ENCODE results near the gene TP53BP1. TPM values are rescaled to one million over a fixed set of nuclear protein-coding genes. Genes with fewer than 3 reads are reported as not detected.
A peak's percentile ranks its signal among the peaks of the same experiment; 100 is the strongest.
"Not testable (repeated sequence)": the region's sequence is repeated elsewhere in the genome, so short reads cannot be mapped to it uniquely, and the experiment has no call there.

Gene TP53BP1
- total RNA-seq, 1 experiment from 2014 or later, result 32.4 TPM

DNA sequence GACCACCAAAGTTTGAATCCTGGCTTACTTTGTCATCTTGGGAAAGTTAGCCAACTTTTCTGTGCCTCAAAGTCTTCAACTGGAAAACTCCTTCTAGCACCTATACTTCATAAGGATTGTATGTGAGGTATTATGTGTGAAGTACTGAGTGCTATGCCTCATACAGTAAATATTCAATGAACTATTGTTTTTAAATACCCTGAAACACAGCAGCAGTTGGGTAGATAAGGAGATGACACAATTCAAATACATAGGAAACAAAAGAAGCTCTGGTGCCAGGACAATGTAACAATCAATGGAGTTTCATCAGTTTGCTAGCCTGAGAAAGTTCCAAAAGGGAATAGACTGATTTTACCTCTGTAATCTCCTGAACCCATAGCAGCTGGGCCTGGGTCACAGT, 78.8 kb downstream of the TP53BP1 start:
- no peak for DNase-seq (ENCODE audit: low spot score)

GRCh38 chr15:43412096-43412495, 80.9 kb downstream of the TP53BP1 start:
- no peak for DNase-seq (ENCODE audit: low spot score)

DNA sequence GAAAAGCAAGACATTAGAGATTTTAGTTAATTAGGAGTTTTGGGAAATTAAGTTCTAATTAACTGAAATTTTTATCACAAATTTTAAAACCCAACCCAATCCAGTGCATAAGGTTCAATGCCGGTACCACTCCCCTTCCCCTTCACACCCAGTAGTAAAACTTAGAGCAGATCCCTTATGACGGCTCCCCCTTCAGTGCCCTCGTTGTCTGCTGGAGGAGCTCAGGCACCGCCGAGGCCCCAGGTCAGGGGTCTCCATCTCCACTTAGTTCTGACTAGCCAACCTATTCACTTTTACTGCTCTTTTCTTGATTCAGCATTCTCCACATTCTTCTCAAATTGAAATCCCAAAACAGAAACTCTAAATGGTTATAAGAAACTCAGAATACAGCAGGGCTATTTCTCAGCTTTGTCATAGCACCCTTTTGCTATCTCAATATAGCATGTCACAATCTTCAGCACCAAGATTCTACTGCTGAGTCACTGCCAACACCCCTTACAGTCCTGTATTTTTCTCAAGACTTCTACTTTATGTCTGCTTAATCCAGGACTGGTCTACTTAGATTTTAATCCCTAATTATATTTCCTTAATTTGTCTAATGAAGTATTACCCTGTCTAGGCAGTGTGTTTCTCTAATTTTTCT, 82.3 kb downstream of the TP53BP1 start:
- DNase-seq (ENCODE audit: low spot score), result no peak

DNA sequence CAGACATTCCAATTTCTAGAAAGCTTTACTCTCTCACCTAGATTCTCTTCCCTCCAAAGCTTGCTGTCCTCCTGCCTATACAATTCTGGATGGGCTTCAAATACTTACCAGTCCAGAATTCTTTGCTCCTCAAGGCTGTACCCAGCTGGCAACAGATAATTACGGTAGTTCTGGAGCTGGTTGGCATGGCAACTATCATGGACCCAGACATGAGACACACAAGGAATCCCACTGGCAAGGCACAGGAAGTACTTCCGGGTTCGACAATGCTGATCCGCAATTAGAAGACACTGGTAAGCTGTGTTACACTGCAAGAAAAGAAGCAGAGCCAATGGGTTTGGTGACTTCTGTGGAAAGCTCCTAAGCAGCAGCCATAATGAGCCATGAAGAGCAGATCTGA, 84.2 kb downstream of the TP53BP1 start:
- DNase-seq (ENCODE audit: low spot score), result no peak

DNA sequence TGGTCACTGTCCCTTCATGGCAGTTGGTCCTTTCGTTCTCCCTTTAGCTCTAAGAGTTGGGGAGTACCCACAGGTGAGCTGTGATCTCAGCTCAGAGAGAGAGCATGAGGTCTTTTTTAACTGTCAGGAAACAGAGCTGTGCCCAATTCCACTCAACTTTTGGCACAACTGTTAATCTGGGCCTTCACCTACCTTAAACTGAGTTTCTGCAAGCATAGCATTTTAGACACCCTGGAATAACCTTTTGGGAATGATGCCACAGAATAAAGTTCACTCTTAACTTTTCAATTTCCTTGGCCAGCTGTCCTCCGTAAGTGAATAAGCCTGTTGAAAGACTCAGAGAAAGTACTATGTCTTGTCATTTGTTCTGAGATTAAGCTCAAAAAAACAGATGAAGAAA, 86.1 kb downstream of the TP53BP1 start:
- DNase-seq (ENCODE audit: low spot score), result no peak

DNA sequence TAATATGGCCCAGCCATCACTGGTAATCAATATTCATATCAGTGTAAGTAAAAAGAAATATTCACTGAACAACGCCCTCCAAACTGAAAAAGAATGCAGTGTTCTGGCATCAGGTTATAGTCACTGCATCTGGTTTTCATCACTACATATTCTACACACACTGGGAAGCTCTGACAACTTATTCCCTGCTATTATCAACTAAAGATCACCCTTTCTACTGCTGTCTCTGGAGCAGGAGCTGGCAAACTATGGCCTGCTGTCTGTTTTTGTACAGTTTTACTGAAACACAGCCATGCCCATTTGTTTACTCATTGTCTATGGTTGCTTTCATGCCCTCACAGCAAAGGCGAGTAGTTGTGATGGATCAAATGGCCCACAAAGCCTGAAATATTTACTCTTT, 86.8 kb downstream of the TP53BP1 start:
- no peak for DNase-seq (ENCODE audit: low spot score)

DNA sequence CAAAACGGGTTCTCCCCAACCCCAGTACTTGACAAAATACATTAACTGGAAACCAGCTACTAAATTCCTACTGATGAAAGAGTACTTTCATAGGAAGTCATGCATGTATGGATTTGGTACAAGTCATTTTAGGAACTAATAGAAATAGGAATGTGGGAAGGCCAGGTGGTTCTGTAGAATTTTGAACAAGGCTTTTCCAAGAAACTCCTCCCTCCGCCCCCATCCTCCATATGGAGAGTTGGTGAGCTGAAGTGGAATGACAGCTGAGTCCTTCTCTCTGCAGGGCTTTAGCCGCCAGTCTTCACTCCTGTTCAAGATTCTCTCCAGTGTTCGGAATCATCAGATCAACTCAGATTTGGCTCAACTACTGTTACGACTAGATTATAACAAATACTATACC, 88.8 kb downstream of the TP53BP1 start:
- DNase-seq (ENCODE audit: low spot score), result no peak

GRCh38 chr15:43403616-43404015, 89.3 kb downstream of the TP53BP1 start:
- no peak for DNase-seq (ENCODE audit: low spot score)

DNA sequence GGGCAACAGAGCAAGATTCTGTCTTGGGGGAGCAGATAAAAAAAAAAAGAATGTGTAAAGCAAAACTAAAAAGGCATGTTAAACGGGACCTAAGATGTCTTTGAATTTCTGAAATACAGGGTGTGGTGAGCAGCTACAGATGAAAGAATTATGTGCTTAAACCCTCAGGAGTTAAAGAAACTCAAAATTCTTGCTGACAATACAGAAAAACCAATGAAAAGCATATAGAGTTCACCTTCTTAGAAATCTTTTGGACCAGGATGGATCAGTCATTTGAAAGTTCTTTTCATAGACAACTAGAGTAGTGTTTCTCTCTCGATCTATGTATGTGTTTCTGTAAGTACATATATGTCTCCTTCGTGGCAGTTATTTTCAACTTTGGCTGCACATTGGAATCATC, 90.7 kb downstream of the TP53BP1 start:
- DNase-seq (ENCODE audit: low spot score), result no peak

GRCh38 chr15:43393592-43393991, 99.4 kb downstream of the TP53BP1 start:
- not testable (repeated sequence) for DNase-seq (ENCODE audit: low spot score)

- DNase-seq (ENCODE audit: low spot score), result peak; percentile 30
These were observed 102.2 kb downstream of the TP53BP1 start for GRCh38 chr15:43390723-43391122.

DNA sequence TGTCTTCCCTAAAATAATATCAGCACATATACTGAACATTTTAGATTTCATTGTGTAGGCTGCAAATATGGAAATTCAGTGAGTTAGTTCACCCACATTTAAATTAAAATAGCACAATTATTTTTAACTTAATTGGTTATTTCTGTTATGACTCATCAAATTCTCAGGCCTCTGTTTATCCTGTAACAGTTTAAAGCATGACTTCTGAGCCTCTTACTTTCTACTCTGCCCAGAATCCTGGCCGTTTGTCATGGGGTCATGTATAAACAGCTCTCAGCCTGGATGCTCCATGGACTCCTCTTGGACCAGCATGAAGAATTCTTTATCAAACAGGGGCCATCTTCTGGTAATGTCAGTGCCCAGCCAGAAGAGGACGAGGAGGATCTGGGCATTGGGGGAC, 109.9 kb downstream of the TP53BP1 start:
- no peak for DNase-seq (ENCODE audit: low spot score)

GRCh38 chr15:43382310-43382709, 110.6 kb downstream of the TP53BP1 start:
- no peak for DNase-seq (ENCODE audit: low spot score)

GRCh38 chr15:43378601-43379000, 114.4 kb downstream of the TP53BP1 start:
- DNase-seq (ENCODE audit: low spot score), result no peak

GRCh38 chr15:43376017-43376705, 116.8 kb downstream of the TP53BP1 start:
- DNase-seq (ENCODE audit: low spot score), result peak; percentile 17

DNA sequence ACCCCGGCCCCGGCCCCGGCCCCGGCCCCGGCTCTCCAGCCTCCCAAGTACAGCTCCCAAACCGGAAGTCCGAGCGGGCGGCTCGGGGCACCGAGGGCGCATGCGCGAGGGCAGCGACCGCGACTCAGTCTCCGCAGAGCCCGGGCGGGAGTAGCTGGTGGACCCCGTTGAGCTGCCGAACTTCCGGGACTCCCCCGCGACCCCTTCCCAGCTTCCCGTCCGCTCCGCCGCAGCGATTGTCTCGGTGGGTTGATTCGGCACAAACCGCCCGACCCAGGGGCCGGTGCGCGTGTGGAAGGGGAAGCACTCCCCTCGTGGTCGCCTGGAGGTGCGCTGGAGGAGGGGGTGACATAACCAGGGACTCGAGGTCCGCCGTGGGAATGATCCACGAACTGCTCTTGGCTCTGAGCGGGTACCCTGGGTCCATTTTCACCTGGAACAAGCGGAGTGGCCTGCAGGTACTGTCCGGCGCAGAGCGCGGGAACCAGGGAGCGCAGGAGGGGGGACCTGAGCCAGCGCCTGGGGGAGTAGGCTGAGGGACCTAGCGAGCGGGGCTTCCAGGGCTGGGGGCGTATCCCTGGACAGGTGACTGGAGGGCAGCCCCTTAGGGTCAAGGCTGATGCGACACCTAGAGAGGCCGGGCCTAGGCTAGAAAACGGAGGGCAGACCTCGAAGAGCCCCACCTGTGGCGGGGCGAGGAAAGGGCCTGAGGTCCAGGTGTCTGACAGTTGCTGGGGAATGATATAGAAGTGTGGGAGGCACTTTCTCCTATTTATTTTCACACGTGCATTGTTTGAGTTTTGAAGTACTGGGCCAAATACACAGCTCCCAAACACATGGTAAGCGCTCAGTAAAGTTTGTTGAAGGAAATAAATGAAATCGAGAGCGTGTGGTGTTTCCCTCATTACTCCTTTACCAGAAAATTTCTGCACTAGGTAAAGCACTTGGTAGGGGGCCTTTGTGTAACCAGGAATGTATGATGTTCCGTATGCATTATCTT, 121.7 kb downstream of the TP53BP1 start, which contains the start of the genes TUBGCP4 and ZSCAN29:
Gene TUBGCP4, plus strand, starts transcription at position 127 of the 1,000 bp plus-strand sequence. Its CDS starts 254 bp downstream, at position 381.
Gene ZSCAN29, minus strand, starts transcription at position 69 of the 1,000 bp plus-strand sequence. CDS start 1,130 bp downstream, outside the sequence.
- peak; percentile 60 for DNase-seq (ENCODE audit: low spot score)

DNA sequence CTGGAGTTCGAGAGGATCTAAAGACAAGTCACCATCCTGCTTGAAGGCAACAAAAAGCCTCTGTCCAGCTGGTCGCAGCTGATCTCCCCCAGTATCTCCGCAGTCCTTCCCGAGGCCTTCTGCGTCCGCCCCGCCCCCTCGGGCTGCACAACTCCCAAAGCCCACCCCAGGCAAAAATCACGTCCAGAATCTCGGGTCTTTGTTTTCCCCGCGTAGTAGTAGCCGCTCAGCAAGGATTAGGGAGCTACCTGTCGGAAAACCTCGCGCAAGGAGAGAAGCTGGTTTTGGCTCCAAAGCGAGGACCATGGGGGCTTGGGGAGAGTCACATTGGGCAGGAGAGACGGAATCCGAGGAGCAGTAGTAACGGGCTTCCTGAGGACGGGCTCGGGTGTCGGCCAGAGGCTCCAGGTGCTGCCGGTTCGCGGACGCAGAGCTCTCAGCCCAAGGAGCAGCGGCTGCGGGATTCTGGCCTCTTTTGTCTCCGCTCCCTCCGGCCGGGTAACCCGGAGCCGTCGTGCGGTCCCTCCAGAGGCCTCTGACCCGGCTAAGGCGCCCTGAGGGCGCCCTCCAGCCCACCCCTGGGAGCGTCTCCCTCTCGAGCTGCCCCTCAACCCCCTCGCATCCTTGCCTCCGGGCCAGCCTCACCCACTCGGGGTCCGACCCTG, 122.5 kb downstream of the TP53BP1 start:
- no peak for DNase-seq (ENCODE audit: low spot score)

- no peak for DNase-seq (ENCODE audit: low spot score)
These were observed 131.5 kb downstream of the TP53BP1 start for GRCh38 chr15:43361313-43361903.

- no peak for DNase-seq (ENCODE audit: low spot score)
These were observed 132.1 kb downstream of the TP53BP1 start for GRCh38 chr15:43360821-43361220.

Measured in H4 (cell line).